ENCODE results near the gene WNK2. TPM values are rescaled to one million over a fixed set of nuclear protein-coding genes. Genes with fewer than 3 reads are reported as not detected.

The WNK2 gene
- total and polyA plus RNA-seq, 2 donors (not counting 3 experiments of a cell fraction or from before 2014, with no cell fraction given) = not detected

DNA sequence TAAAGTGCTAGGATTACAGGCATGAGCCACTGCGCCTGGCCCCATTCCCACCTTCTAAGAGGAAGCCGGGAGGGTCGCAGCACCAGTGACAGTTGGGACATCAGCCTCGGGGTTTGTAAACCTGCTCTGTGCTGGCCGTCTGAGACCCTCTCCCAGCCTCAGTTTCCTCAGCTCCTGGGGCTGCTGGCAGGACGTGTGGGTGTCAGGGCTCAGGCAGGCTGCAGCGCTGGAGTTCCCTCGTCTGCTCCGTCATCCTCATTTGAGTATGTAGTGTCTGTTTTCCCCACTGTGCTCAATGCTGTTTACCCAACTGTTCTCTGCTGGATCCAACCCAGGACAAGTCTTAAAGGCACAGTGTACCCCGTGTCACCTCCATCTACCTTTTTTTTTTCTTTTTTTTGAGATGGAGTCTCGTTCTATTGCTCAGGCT is 47.9 kb upstream of the WNK2 start:
- H3K9me1 ChIP-seq (replicated peaks; ENCODE audit: control insufficient read depth, extremely low read depth, insufficient read depth, low read length) = no peaks in the 10 kb centered on the region
- BruUV-seq (replicated peaks) = no TSS peak
- ChIA-PET POLR2A (no interaction called here), CTCF (interaction anchor here (1.5 kb wide), 1 partner anchor 167 kb away, joined by 3 read pairs; no protein-coding TSS in a partner anchor)
- DNase-seq (ENCODE audit: low read depth, low spot score) (no peak), FAIRE-seq (no peak)
- H3K36me3 ChIP-seq (ENCODE audit: control insufficient read depth in 2 of 2, extremely low read depth in 1 of 2, insufficient read depth in 2 of 2, low read length in 2 of 2) = no peaks in the 10 kb centered on the region
- H3K79me2 ChIP-seq (ENCODE audit: control insufficient read depth, insufficient read depth, low read length) = peaks cover 8% of the 10 kb centered on the region
- no peak for TF ChIP-seq JUN (IDR thresholded peaks at IDR 0.05; ENCODE audit: borderline replicate concordance, insufficient read depth, insufficient read length, low read depth)
- TF ChIP-seq, protein P1, sequence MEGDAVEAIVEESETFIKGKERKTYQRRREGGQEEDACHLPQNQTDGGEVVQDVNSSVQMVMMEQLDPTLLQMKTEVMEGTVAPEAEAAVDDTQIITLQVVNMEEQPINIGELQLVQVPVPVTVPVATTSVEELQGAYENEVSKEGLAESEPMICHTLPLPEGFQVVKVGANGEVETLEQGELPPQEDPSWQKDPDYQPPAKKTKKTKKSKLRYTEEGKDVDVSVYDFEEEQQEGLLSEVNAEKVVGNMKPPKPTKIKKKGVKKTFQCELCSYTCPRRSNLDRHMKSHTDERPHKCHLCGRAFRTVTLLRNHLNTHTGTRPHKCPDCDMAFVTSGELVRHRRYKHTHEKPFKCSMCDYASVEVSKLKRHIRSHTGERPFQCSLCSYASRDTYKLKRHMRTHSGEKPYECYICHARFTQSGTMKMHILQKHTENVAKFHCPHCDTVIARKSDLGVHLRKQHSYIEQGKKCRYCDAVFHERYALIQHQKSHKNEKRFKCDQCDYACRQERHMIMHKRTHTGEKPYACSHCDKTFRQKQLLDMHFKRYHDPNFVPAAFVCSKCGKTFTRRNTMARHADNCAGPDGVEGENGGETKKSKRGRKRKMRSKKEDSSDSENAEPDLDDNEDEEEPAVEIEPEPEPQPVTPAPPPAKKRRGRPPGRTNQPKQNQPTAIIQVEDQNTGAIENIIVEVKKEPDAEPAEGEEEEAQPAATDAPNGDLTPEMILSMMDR (IDR thresholded peaks at IDR 0.05; ENCODE audit: extremely low read depth in 1 of 2, insufficient read depth in 1 of 2, low read depth in 1 of 2, low read length in 2 of 2) = no peak
- TF ChIP-seq, protein P2, sequence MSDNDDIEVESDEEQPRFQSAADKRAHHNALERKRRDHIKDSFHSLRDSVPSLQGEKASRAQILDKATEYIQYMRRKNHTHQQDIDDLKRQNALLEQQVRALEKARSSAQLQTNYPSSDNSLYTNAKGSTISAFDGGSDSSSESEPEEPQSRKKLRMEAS (IDR thresholded peaks at IDR 0.05; ENCODE audit: insufficient read depth, insufficient read length) = no peak
- TF ChIP-seq FOS (IDR thresholded peaks at IDR 0.05; ENCODE audit: borderline replicate concordance, insufficient read depth, low read length) = no peak
- no peak for TF ChIP-seq POLR2AphosphoS5 (IDR thresholded peaks at IDR 0.05; ENCODE audit: insufficient read depth, low read depth, low read length)
- TF ChIP-seq MYC (IDR thresholded peaks at IDR 0.05; ENCODE audit: low read depth, low read length) = no peak
- no peak for TF ChIP-seq EZH2 (IDR thresholded peaks at IDR 0.05; ENCODE audit: borderline replicate concordance, low read depth, low read length, severe bottlenecking)
- TF ChIP-seq GATA2 (IDR thresholded peaks at IDR 0.05; ENCODE audit: insufficient read depth, insufficient read length, low read depth, low read length) = no peak
- no peak for TF ChIP-seq POLR2A (IDR thresholded peaks at IDR 0.05; ENCODE audit: low read depth, low read length)
- no peaks in the 10 kb centered on the region for H3K9me3 ChIP-seq (replicated peaks; ENCODE audit: control insufficient read depth, insufficient read depth, low read length)
- H3K4me2 ChIP-seq (ENCODE audit: insufficient read depth, low read length) = no peak overlapping the region
- H3K4me3 ChIP-seq (replicated peaks in 1 of 3; ENCODE audit: insufficient read depth in 1 of 3, low read depth in 1 of 3, low read length in 3 of 3) = no peak overlapping the region
- H4K20me1 ChIP-seq (replicated peaks; ENCODE audit: control insufficient read depth, extremely low read depth, insufficient read depth, low read length) = no peaks in the 10 kb centered on the region
- intact Hi-C loops (cut with micrococcal nuclease) (no loop called here), dilution Hi-C loops (cut with MboI; ENCODE audit: extremely low pct_ligation_motif_present, low sequenced_read_pairs) (no loop called here)
- no peak overlapping the region for H3K9ac ChIP-seq (replicated peaks; ENCODE audit: extremely low read depth, insufficient read depth, low read length)
- no peak overlapping the region for H2AFZ ChIP-seq (ENCODE audit: low read depth, low read length)
- peaks cover 34% of the 10 kb centered on the region for H3K4me1 ChIP-seq (ENCODE audit: control insufficient read depth, extremely low read depth, insufficient read depth, low read length)
- H3K27ac ChIP-seq (ENCODE audit: insufficient read depth, low read depth, low read length) = no peak overlapping the region
- no peaks in the 10 kb centered on the region for H3K27me3 ChIP-seq (ENCODE audit: control insufficient read depth in 2 of 2, insufficient read depth in 2 of 2, low read length in 2 of 2)

Data from endothelial cell of umbilical vein (primary cell).